Aorta (tissue), 5 donors: ENCODE measurements around the gene MAPT. TPM values are rescaled to one million over a fixed set of nuclear protein-coding genes. Genes with fewer than 3 reads are reported as not detected.

ENCODE experiments used
- ATAC-seq: fragments of 200-7000 bp; cut with Tn5 transposase; one replicate; pipeline ENCODE4 v1.9.1; 2022; ENCODE audit warnings: moderate library complexity; ENCODE audit not compliant: low FRiP score
- DNase-seq, 2 donors: peaks; one replicate each; pipeline ENCODE4 v3.0.0-alpha.2; 2020
- H3K27ac ChIP-seq, 2 donors: one replicate each; pipeline ENCODE4 v1.5.1; 2013; ENCODE audit warnings: low read length in 2 of 2, mild to moderate bottlenecking in 2 of 2, moderate library complexity in 2 of 2, control low read depth in 1 of 2, inconsistent platforms in 1 of 2, low read depth in 1 of 2
- H3K27me3 ChIP-seq, 2 donors: one replicate each; pipeline ENCODE4 v1.6.1; 2013; ENCODE audit warnings: control low read depth in 1 of 2, low read length in 1 of 2, mild to moderate bottlenecking in 1 of 2, moderate library complexity in 1 of 2; ENCODE audit not compliant: insufficient read depth in 2 of 2, control insufficient read depth in 1 of 2
- H3K36me3 ChIP-seq, 2 donors: one replicate each; pipeline ENCODE4 v1.6.1; 2013; ENCODE audit warnings: control low read depth in 1 of 2, low read length in 1 of 2, mild to moderate bottlenecking in 1 of 2; ENCODE audit not compliant: insufficient read depth in 2 of 2, control insufficient read depth in 1 of 2
- H3K4me1 ChIP-seq, 2 donors: one replicate each; pipeline ENCODE4 v1.6.1; 2013; ENCODE audit warnings: low read length in 2 of 2, control low read depth in 1 of 2, mild to moderate bottlenecking in 1 of 2, moderate library complexity in 1 of 2; ENCODE audit not compliant: insufficient read depth in 2 of 2, control insufficient read depth in 1 of 2
- H3K4me3 ChIP-seq, 2 donors: one replicate each; pipeline ENCODE4 v1.5.1; 2013; ENCODE audit warnings: low read length in 2 of 2, control low read depth in 1 of 2, mild to moderate bottlenecking in 1 of 2
- H3K9me3 ChIP-seq: one replicate; pipeline ENCODE4 v1.6.1; 2013; ENCODE audit warnings: mild to moderate bottlenecking, low read length; ENCODE audit not compliant: control insufficient read depth
- WGBS, 2 donors: extraction: QIAGEN DNeasy Blood & Tissue Kit; methylation state at CpG; one replicate each; pipeline ENCODE4 v1.1.7; 2013; 5-methylcytosine and 5-hydroxymethylcytosine counted together
- intact Hi-C, 2 donors: fragments of 100-400 bp; cut with DNase I; formaldehyde crosslinking; loops; one replicate each; pipeline versions ENCODE4 v1.14.2 to v1.15.0; 2022
- long read RNA-seq, 2 donors: library from polyadenylated mRNA; unstranded; transcript quantifications; one replicate each; pipeline ENCODE4 v2.0.0, GENCODE V29; 2020 to 2021
- polyA plus RNA-seq, 2 donors: library from polyadenylated mRNA; stranded (reverse); fragments of 200-250 nt; gene quantifications; one replicate each; pipeline ENCODE4 v1.2.3, GENCODE V29; 2013
- total RNA-seq, 2 donors: library from RNA; stranded (reverse); fragmentation: NEBNext Ultra II Directional; extraction: Animal tissue kit (Norgen Biotek cat#: 25700); gene quantifications; one replicate each; pipeline ENCODE4 v1.2.1, GENCODE V29; 2021
- donor health status: healthy with polysubstance abuse.
- donor health status: Bipolar disorder and iron deficiency.
- donor health status: DM: no; HTN: no; CAD: no.
- donor health status: DM: no; HTN: no; CAD: no.
- donor health status: DM: yes; HTN: yes; CAD: no.

Gene MAPT
- total RNA-seq (1 to 10 TPM; 1.3 to 3.9 TPM), polyA plus RNA-seq (under 1 TPM; 0.13 to 0.51 TPM)
- long read RNA-seq, donor 1, partial matches to known transcripts = 0 of 1 reads
- long read RNA-seq, donor 1, other reads (novel, unspliced or antisense) = 1 of 1 reads
- long read RNA-seq, donor 2, partial matches to known transcripts = 1 of 4 reads
- long read RNA-seq, donor 2, other reads (novel, unspliced or antisense) = 3 of 4 reads

DNA sequence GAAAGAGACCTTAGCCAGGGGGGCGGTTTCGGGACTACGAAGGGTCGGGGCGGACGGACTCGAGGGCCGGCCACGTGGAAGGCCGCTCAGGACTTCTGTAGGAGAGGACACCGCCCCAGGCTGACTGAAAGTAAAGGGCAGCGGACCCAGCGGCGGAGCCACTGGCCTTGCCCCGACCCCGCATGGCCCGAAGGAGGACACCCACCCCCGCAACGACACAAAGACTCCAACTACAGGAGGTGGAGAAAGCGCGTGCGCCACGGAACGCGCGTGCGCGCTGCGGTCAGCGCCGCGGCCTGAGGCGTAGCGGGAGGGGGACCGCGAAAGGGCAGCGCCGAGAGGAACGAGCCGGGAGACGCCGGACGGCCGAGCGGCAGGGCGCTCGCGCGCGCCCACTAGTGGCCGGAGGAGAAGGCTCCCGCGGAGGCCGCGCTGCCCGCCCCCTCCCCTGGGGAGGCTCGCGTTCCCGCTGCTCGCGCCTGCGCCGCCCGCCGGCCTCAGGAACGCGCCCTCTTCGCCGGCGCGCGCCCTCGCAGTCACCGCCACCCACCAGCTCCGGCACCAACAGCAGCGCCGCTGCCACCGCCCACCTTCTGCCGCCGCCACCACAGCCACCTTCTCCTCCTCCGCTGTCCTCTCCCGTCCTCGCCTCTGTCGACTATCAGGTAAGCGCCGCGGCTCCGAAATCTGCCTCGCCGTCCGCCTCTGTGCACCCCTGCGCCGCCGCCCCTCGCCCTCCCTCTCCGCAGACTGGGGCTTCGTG is at the start of gene MAPT:
Gene MAPT, plus strand, starts transcription at position 533 of the 763 bp plus-strand sequence. CDS start 67,784 bp downstream, outside the sequence.
- Histone ChIP-seq H3K4me1 (no peaks in the 10 kb centered on the region), H3K36me3 (no peaks in the 10 kb centered on the region), H3K27ac (no peak within 1 kb of the TSS), H3K4me3 (peak within 1 kb of the TSS; percentile 46 to 68), H3K27me3 (no peaks in the 10 kb centered on the region), H3K9me3 (no peaks in the 10 kb centered on the region)
- 1% methylated on average over 69 to 97 of the region's 97 CpGs for WGBS, 2 donors
- intact Hi-C loops = loop anchor here (10.0 kb wide), 1 partner anchor 51 kb away; no protein-coding TSS in a partner anchor
- ATAC-seq (peak; percentile 96), DNase-seq (peak; percentile 91 to 97)

- Histone ChIP-seq H3K4me3 (no peak within 1 kb of the TSS), H3K27ac (no peak within 1 kb of the TSS), H3K4me1 (no peaks in the 10 kb centered on the region), H3K27me3 (no peaks in the 10 kb centered on the region), H3K36me3 (no peaks in the 10 kb centered on the region), H3K9me3 (no peaks in the 10 kb centered on the region)
- WGBS, 2 donors = 83 to 85% methylated on average over 23 to 25 of the region's 25 CpGs
- DNase-seq = no peak
- intact Hi-C loops = no loop called here
- no peak for ATAC-seq
Measured at GRCh38 chr17:45844695-45845375, 49.5 kb upstream of the MAPT start, which contains the start of gene SPPL2C. SPPL2C (plus strand) TSS chr17:45844881; CDS start chr17:45844907, 26 bp downstream.

GRCh38 chr17:45845376-45846185 is 48.8 kb upstream of the MAPT start:
- no peaks in the 10 kb centered on the region for H3K27me3 ChIP-seq
- ATAC-seq = no peak
- no peak overlapping the region for H3K4me3 ChIP-seq
- H3K27ac ChIP-seq = no peak overlapping the region
- H3K36me3 ChIP-seq = no peaks in the 10 kb centered on the region
- intact Hi-C loops = no loop called here
- no peaks in the 10 kb centered on the region for H3K4me1 ChIP-seq
- DNase-seq = no peak
- 89 to 90% methylated on average over 32 to 35 of the region's 35 CpGs for WGBS, 2 donors
- no peaks in the 10 kb centered on the region for H3K9me3 ChIP-seq

DNA sequence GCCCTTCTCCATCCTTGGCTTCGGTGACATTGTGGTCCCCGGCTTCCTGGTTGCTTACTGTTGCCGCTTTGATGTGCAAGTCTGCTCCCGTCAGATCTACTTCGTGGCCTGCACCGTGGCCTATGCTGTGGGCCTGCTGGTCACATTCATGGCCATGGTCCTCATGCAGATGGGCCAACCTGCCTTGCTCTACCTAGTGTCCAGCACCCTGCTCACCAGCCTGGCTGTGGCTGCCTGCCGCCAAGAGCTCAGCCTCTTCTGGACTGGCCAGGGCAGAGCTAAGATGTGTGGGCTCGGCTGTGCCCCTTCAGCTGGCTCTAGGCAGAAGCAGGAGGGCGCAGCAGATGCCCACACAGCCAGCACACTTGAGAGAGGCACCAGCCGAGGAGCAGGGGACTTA is 48.1 kb upstream of the MAPT start:
- Histone ChIP-seq H3K27me3 (no peaks in the 10 kb centered on the region), H3K4me3 (no peak overlapping the region), H3K4me1 (no peaks in the 10 kb centered on the region), H3K36me3 (no peaks in the 10 kb centered on the region), H3K9me3 (no peaks in the 10 kb centered on the region), H3K27ac (no peak overlapping the region)
- intact Hi-C loops = no loop called here
- 86 to 89% methylated on average over 10 of the region's 10 CpGs for WGBS, 2 donors
- ATAC-seq (no peak), DNase-seq (peak in 1 of 2 donors; percentile 17)

GRCh38 chr17:45846646-45847045 is 47.7 kb upstream of the MAPT start:
- ATAC-seq = no peak
- no peaks in the 10 kb centered on the region for H3K9me3 ChIP-seq
- peak in 1 of 2 donors; percentile 16 for DNase-seq
- H3K4me1 ChIP-seq = no peaks in the 10 kb centered on the region
- 80 to 82% methylated on average over 9 of the region's 9 CpGs for WGBS, 2 donors
- no peak overlapping the region for H3K4me3 ChIP-seq
- intact Hi-C loops = no loop called here
- H3K36me3 ChIP-seq = no peaks in the 10 kb centered on the region
- no peaks in the 10 kb centered on the region for H3K27me3 ChIP-seq
- H3K27ac ChIP-seq = no peak overlapping the region

DNA sequence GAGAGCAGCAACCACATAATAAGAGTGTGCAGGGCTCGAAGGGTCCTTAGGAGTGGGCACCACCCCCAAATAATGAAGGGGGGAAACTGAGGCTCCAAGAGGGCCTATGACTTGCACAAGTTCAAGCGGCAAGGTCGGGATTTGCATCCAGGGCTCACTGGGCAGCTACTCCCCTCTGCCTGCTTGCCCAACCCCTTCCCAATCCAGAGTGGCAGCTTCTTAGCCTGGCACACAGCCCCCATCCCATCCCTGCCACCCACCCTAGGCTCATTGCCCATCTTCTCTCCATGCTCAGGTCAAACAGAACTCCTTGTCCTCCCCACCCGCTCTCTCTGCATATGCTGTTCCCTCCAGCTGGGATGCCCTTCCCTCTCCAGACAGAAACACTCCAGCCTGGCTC is 47.3 kb upstream of the MAPT start:
- no peaks in the 10 kb centered on the region for H3K36me3 ChIP-seq
- no peak overlapping the region for H3K4me3 ChIP-seq
- WGBS, 2 donors = 89 to 91% methylated on average over 4 of the region's 4 CpGs
- H3K27me3 ChIP-seq = no peaks in the 10 kb centered on the region
- no peak for ATAC-seq
- intact Hi-C loops = no loop called here
- H3K9me3 ChIP-seq = no peaks in the 10 kb centered on the region
- H3K27ac ChIP-seq = no peak overlapping the region
- no peaks in the 10 kb centered on the region for H3K4me1 ChIP-seq
- DNase-seq = peak in 1 of 2 donors; percentile 25

GRCh38 chr17:45847747-45848146 is 46.6 kb upstream of the MAPT start:
- intact Hi-C loops = no loop called here

DNA sequence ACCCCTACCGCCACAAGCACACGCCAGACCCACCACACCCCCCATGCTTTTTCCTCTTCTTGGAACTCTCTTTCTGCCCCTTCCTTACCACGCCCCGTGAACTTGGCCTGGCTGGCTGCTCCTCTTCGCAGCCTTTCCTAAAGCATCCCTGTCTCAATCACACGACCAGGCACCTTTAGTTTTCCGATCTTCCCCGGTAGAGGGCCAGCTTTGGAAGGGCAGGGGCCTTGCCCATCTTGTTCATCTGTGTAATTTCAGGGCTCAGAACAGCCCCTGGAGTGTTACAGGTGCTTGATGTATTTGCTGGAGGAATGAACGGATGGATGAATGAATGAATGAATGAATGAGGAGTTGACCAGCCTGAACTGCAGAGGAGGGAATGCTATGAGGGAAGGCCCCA is 45.9 kb upstream of the MAPT start:
- DNase-seq (peak in 1 of 2 donors; percentile 17), ATAC-seq (no peak)
- Histone ChIP-seq H3K36me3 (no peaks in the 10 kb centered on the region), H3K4me1 (no peaks in the 10 kb centered on the region), H3K9me3 (no peaks in the 10 kb centered on the region), H3K27ac (no peak overlapping the region), H3K4me3 (no peak overlapping the region), H3K27me3 (no peaks in the 10 kb centered on the region)
- intact Hi-C loops = no loop called here
- 89 to 91% methylated on average over 9 of the region's 9 CpGs for WGBS, 2 donors

More at GRCh38 chr17:45847747-45848146, 46.6 kb upstream of the MAPT start:
- Histone ChIP-seq H3K36me3 (no peaks in the 10 kb centered on the region), H3K27me3 (no peaks in the 10 kb centered on the region), H3K27ac (no peak overlapping the region), H3K4me1 (no peaks in the 10 kb centered on the region), H3K9me3 (no peaks in the 10 kb centered on the region), H3K4me3 (no peak overlapping the region)
- ATAC-seq = no peak
- 83 to 86% methylated on average over 5 of the region's 5 CpGs for WGBS, 2 donors
- DNase-seq = peak in 1 of 2 donors; percentile 4
